Panc1 (cell line): Measurements from ENCODE around the gene KCTD5. TPM values are rescaled to one million over a fixed set of nuclear protein-coding genes. Genes with fewer than 3 reads are reported as not detected.
"Not testable (repeated sequence)": the region's sequence is repeated elsewhere in the genome, so short reads cannot be mapped to it uniquely, and the experiment has no call there.

Experiments used
- ATAC-seq: fragments of 200-7000 bp; cut with Tn5 transposase; 2 replicates; pipeline ENCODE4 v1.9.1; 2020; ENCODE audit warnings: mild to moderate bottlenecking, moderate library complexity
- BruUV-seq: library from RNA; stranded (reverse); fragments of 400-500 nt; replicated peaks from 2 replicates; lab custom pipeline; 2021; lab: Mats Ljungman, UMichigan
- CTCF ChIA-PET: fragments of 300-600 bp; sonication (Branson Sonifier 250); formaldehyde crosslinking; loops from one replicate; lab custom pipeline; 2022; ENCODE audit warnings: antibody characterized with exemption; lab: Charles Lee
- POLR2A ChIA-PET: fragments of 300-600 bp; sonication (Branson Sonifier 250); formaldehyde crosslinking; loops from one replicate; lab custom pipeline; 2022; ENCODE audit warnings: antibody characterized with exemption; lab: Charles Lee
- DNase-seq: peaks from one replicate; pipeline ENCODE4 v3.0.0-alpha.2; 2010; ENCODE audit warnings: low read depth, low spot score
- H3K27ac ChIP-seq: 2 replicates; pipeline ENCODE4 v1.5.1; 2011; ENCODE audit warnings: mild to moderate bottlenecking, low read length, inconsistent platforms
- H3K27me3 ChIP-seq: fragments of 200-500 bp; sonication (Bioruptor generic); 2 replicates; pipeline ENCODE4 v1.6.0; 2014; ENCODE audit warnings: low read length, inconsistent platforms; ENCODE audit not compliant: control insufficient read depth, insufficient read depth
- H3K36me3 ChIP-seq: fragments of 200-500 bp; sonication (Bioruptor generic); 2 replicates; pipeline ENCODE4 v1.5.1; 2014; ENCODE audit warnings: inconsistent platforms, mild to moderate bottlenecking, low read length, moderate library complexity; ENCODE audit not compliant: control insufficient read depth, insufficient read depth
- H3K4me1 ChIP-seq: 2 replicates; pipeline ENCODE4 v1.5.1; 2011; ENCODE audit warnings: inconsistent platforms, mild to moderate bottlenecking, low read length, moderate library complexity; ENCODE audit not compliant: control insufficient read depth, insufficient read depth
- H3K4me3 ChIP-seq, 2 experiments: 2 replicates each; pipeline ENCODE4 v1.5.1; 2011 to 2012; ENCODE audit warnings: low read depth in 2 of 2, low read length in 2 of 2, mild to moderate bottlenecking in 2 of 2, inconsistent platforms in 1 of 2, moderate library complexity in 1 of 2
- H3K9me3 ChIP-seq: fragments of 200-500 bp; sonication (Bioruptor generic); 2 replicates; pipeline ENCODE4 v1.5.1; 2014; ENCODE audit warnings: low read depth, mild to moderate bottlenecking, inconsistent platforms, low read length, moderate library complexity; ENCODE audit not compliant: control insufficient read depth, insufficient read depth
- CTCF ChIP-seq: fragments of 450-650 bp; IDR thresholded peaks from 2 replicates; pipeline ENCODE4 v1.5.1; 2017; ENCODE audit warnings: mild to moderate bottlenecking
- POLR2AphosphoS5 ChIP-seq: IDR thresholded peaks from 2 replicates; pipeline ENCODE4 v1.6.1; 2012; ENCODE audit warnings: mild to moderate bottlenecking, low read depth, low read length, moderate library complexity
- REST ChIP-seq, 2 experiments: IDR thresholded peaks; 2 replicates each; pipeline ENCODE4 v1.6.1; 2011 to 2012; ENCODE audit warnings: low read depth in 2 of 2, control low read depth in 1 of 2, low read length in 1 of 2, mild to moderate bottlenecking in 1 of 2, moderate library complexity in 1 of 2; ENCODE audit not compliant: insufficient read depth in 1 of 2
- SIN3A ChIP-seq: IDR thresholded peaks from 2 replicates; pipeline ENCODE4 v1.6.1; 2012; ENCODE audit warnings: low read depth, mild to moderate bottlenecking, low read length, moderate library complexity, borderline replicate concordance; ENCODE audit not compliant: insufficient read depth
- TCF7L2 ChIP-seq: IDR thresholded peaks from 2 replicates; pipeline ENCODE4 v1.6.1; 2011; ENCODE audit warnings: mild to moderate bottlenecking, low read depth, low read length, inconsistent platforms
- in situ Hi-C: cut with HindIII; loops from 2 replicates; pipeline ENCODE4 v1.10.0; 2016; ENCODE audit warnings: low sequenced_read_pairs, low pct_unique_long_range_greater_than_20kb
- intact Hi-C: fragments of 100-400 bp; cut with micrococcal nuclease; formaldehyde crosslinking; loops from one replicate; pipeline ENCODE4 v1.10.0; 2022; ENCODE audit not compliant: unreplicated experiment
- total RNA-seq: library from RNA; stranded (reverse); gene quantifications from one replicate; pipeline ENCODE4 v1.2.1, GENCODE V29; 2021; ENCODE audit not compliant: unreplicated experiment

The KCTD5 gene
- total RNA-seq, 1 experiment from 2014 or later = 61.1 TPM

GRCh38 chr16:2687531-2688308, 5.4 kb downstream of the KCTD5 start:
- BruUV-seq = no TSS peak
- in situ Hi-C loops = no loop called here
- no peak for TF ChIP-seq CTCF
- TF ChIP-seq SIN3A = no peak
- no peak for TF ChIP-seq TCF7L2
- TF ChIP-seq REST (IDR thresholded peaks at IDR 0.05; ENCODE audit: insufficient read depth in 1 of 2, low read depth in 2 of 2, low read length in 1 of 2) = no peak
- TF ChIP-seq POLR2AphosphoS5 = no peak
- peaks cover 2% of the 10 kb centered on the region; the same call in 1 of the 2 replicates for H3K36me3 ChIP-seq
- ChIA-PET CTCF (no interaction called here), POLR2A (no interaction called here)
- intact Hi-C loops = no loop called here
- no peak for ATAC-seq
- no peaks in the 10 kb centered on the region for H3K27me3 ChIP-seq
- no peaks in the 10 kb centered on the region for H3K9me3 ChIP-seq
- H3K27ac ChIP-seq = no peak overlapping the region
- DNase-seq = no peak
- H3K4me1 ChIP-seq = peaks cover 8% of the 10 kb centered on the region
- no peak overlapping the region for H3K4me3 ChIP-seq

GRCh38 chr16:2689422-2689821, 7.1 kb downstream of the KCTD5 start:
- H3K4me3 ChIP-seq, CTCF ChIA-PET, H3K27ac ChIP-seq, H3K36me3 ChIP-seq, intact Hi-C loops, BruUV-seq, ATAC-seq, H3K27me3 ChIP-seq, in situ Hi-C loops, H3K9me3 ChIP-seq, POLR2A ChIA-PET, DNase-seq: not testable (repeated sequence)
- peaks cover 11% of the 10 kb centered on the region for H3K4me1 ChIP-seq
